GM19395 (cell line): Measurements from ENCODE around the gene SPINK4.
A peak's percentile ranks its signal among the peaks of the same experiment; 100 is the strongest.

Source experiments
- ATAC-seq: cut with Tn5 transposase; IDR thresholded peaks from one replicate; pipeline ENCODE4 v1.9.1; 2021; ENCODE audit warnings: mild to moderate bottlenecking, moderate library complexity; ENCODE audit not compliant: unreplicated experiment

Gene SPINK4, protein sequence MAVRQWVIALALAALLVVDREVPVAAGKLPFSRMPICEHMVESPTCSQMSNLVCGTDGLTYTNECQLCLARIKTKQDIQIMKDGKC

DNA sequence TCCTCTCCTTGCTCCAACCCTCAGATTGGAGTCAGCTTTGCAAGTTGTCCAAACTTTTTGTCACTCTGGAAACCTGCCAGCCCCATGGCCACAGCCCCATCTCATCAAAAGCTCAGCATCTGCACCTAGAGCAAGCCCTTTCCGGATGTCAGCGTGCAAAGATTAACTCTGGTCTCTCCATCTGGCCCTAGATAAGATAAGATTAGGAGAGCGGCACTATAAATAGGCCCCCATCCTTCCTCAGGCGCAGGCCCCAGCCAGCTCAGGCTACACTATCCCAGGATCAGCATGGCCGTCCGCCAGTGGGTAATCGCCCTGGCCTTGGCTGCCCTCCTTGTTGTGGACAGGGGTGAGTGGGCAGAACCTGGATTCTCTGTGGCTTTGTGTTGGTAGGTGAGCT is at the start of gene SPINK4:
SPINK4 (plus strand) TSS at position 247 of the 400 bp plus-strand sequence; CDS start at position 289, 42 bp downstream.
- ATAC-seq: no peak

DNA sequence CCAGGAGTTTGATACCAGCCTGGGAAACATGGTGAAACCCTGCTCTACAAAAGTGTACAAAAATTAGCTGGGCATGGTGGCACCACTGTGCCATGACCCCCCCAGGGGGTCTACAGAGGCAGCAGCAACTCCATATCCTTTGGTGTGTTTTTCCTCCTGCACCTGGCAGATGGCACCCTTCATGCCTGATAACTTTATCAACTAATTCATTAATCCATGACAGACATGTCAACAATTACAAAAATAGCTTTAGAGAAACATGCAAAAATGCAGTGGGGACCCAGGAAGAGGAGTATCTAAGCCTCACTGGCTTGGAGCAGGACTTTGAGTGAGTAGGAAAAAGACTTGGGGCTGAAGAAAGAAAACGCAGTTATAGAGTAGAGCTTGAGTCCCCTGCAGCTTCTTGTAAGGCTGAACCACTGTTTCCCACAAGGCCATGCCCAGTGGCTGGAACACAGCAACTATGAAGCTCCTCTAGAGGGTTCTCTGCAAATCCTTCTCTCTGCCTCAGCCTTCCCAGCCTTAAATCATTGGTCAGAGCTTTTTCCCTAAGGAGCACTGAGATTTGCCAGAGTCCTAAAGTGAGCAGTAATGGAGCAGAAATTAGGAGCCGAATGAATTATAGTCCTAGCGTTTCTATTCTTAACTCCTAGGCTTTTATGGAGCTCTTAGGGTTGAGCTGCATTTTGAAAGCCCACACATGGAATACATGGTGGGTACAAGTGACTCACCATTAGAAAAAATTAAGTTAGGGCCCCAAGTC is 47.3 kb upstream of the SPINK4 start:
- no peak for ATAC-seq

DNA sequence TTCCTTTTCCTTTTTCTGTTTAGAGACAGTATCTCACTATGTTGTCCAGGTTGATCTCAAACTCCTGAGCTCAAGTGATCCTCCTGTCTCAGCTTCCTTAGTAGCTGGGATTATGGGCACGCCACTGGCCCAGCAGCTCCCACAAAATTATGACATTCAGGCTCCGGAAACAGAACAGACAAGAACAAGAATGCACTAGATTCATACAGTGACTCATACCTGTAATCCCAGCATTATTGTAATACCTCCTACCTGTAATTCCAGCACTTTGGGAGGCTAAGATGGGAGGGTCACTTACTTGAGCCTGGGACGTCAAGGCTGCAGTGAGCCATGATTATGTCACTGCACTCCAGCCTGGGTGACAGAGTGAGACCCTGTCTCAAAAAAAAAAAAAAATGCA is 46.1 kb upstream of the SPINK4 start:
- no peak for ATAC-seq

DNA sequence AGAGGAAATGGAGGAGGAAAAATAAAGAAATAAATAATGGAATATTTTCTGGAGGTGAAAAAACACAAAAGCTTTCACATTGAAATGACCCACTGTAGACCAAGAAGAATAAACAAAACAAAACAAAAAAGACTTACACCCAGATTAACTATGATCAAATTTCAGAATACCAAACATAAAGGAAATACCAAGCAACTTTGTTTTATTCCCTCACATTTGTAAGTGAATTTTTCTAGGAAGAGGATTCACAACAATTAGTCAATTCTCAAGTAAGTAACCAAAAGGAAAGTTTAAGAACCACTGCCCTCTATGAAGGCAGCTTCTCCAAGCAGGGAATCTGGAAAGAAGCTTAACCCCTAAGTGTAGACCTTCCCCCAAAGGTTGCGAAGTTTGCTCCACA is 43.2 kb upstream of the SPINK4 start:
- no peak for ATAC-seq

DNA sequence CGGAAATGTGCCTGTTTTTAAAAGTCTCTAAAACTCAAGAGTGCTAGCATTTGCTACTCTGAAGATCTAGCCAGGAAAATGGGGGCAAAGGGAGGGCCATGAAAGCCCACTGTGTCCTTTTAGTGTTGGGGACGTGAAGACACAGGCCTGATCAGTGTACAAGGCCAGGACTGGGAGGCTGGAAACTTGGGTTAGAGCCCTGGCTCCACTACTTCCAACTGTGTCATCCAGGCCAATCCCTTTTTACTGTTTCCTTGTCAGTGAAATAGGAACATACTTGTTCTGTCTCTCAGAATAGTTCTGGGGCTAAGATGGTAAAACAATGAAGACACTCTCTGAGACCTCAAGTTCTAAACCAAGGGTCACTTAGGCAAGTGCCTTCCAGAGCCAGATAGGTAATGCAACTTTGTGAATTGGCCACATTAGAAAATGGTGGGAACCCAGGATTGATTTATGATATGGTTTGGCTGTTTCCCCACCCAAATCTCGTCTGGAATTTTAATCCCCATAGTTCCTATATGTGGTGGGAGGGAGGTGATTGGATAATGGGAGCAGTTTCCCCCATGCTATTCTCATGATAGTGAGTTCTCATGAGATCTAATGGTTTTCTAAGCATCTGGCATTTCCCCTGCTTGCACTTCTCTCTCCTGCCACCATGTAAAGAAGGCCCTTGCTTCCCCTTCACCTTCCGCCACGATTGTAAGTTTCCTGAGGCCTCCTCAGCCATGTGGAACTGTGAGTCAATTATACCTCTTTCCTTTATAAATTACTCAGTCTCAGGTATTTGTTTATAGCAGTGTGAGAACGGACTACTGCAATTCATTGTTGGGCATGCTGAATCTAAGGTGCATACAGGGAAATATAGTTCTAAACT is 42.5 kb upstream of the SPINK4 start:
- no peak for ATAC-seq

DNA sequence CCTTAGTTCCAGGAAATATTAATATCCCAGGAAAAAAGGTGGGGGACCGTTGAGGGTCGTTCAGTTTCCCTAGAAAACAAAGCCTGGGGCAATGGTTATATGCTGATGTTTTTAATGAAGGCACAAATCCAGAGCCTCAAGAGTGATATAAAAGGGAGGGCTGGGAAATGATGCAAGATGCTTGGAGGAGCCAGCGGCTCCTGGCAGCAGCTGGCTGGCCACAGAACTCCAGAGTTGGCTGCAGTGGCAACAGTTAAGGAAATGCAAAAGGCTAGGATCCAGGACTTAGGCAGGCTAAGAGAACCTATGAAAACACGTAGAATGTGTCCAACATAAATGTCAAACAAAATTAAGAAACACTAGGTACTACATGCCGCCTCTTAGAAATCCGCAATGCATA is 41.8 kb upstream of the SPINK4 start:
- no peak for ATAC-seq

DNA sequence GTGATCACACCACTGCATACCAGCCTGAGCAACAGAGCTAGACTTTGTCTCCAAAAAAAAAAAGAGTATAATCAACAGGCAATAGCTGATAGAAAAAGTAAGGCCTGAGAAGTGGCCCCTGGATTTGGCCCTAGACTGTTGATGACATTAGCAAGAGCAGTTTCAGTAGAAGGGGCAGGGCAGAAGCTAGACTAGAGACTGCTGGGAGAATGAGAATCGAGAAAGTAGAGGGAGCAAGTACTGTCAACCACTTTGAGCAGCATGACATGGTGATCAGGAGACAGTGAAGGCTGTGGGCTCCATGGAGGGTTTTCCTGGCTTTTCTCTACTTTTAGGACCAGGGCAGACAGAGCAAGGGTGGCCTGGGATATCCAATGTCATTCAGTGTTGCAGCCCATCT is 37.9 kb upstream of the SPINK4 start:
- ATAC-seq: peak; percentile 71

DNA sequence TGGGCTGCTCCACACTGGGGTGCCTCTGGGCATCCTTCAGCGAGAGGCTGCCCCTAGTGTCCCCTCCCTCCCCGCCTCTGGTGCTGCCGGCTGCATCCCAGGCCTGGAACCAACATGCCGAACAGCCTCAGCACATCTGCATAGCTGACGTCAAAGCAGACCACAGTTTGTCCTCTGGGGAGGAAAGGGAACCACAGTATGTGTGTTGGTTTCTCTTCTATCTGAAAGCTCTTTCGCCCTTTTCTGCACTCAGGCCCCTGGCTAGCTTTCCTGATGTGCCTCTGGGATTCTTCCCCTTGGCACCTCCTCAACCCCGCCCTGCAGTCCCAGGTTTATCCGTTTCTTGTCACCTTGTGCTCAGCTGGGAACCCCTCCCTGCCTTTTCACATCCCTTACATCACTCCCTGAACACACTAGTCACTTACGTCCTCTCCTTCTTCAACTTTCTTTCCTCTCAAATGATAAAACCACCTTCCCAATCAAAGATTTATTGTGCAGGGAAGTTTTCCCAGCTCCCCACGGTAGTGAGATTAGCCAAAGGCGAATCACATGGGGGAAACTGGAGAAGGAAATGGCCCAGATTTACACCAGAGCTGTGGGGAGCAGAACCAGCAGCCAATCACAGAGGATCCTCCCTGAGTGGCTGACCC is 37.3 kb upstream of the SPINK4 start:
- peak; percentile 99 for ATAC-seq

DNA sequence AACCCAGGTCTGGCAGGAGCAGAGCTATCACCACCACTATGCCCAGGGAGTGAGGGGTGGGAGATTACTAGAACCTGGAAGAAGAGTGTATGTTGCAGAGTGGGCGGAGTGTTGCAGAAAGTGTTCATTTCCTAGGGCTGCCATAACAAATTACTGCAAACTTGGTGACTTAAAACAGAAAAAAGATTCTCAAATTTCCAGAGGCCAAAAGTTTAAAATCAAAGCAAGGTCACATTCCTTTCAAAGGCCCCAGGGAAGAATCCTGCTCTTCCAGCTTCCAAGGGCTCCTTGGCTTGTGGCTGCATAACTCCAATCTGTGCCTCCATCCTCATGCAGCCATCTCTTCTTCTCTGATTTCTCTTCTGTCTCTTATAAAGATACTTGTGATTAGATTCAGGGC is 30.6 kb upstream of the SPINK4 start:
- no peak for ATAC-seq

DNA sequence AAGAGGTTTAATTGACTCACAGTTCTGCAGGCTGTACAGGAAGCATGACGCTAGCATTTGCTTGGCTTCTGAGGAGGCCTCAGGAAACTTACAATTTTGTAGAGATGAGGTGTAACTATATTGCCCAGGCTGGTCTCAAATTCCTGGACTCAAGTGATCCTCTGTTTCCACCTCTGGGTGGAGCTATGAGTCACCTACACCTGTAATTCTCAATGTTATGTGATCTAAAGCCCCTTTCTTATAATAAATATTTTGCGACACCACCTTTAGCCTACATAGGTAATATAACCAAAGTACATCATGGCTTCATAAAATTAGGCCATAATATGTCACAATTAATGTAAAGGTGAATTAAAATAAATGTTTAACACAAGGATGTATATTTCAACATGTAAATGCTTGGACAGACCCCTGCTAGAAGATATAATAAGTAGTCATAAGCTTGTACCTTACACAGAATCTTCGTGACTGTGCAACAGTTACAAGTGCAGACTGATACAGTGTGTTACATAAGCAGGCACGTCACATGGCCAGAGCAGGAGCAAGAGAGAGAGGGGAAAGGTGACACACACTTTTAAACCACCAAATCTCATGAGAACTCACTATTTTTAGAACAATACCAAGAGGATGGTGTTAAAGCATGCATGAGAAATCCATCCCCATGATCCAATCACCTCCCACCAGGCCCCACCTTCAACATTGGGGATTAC is 29.8 kb upstream of the SPINK4 start:
- ATAC-seq: no peak

DNA sequence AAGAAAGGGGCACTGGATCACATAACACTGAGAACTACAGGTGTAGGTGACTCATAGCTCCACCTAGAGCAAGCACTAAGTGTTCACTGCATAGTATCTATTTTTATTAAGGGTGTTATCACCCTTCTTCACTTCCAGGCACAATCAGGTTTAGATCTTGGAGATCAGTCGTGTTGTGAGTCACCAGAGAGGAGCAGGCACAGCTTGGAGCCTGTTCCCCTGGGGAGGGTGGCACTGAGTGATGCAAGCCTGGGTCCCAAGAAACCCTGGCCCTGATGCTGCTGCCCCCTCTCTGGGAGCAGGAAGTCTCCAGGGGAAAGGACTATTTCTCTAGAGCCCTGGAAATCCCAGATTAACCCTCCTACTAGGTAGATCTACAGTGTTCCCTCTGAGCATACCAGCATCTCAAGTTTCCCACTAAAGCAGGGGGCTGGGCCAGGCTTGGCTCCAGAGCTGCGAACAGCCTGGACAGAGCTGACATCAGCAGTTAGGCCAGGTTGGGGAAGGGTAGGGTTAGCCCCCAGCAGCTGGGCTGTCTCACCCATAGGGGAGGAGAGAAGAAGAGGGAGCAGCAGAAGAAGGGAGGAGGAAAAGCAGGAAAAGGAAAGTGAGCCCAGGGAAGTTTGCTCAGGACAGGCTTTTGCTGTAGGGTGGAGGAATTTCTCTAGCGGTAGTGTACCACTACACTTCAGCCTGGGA is 28.1 kb upstream of the SPINK4 start:
- ATAC-seq: no peak

DNA sequence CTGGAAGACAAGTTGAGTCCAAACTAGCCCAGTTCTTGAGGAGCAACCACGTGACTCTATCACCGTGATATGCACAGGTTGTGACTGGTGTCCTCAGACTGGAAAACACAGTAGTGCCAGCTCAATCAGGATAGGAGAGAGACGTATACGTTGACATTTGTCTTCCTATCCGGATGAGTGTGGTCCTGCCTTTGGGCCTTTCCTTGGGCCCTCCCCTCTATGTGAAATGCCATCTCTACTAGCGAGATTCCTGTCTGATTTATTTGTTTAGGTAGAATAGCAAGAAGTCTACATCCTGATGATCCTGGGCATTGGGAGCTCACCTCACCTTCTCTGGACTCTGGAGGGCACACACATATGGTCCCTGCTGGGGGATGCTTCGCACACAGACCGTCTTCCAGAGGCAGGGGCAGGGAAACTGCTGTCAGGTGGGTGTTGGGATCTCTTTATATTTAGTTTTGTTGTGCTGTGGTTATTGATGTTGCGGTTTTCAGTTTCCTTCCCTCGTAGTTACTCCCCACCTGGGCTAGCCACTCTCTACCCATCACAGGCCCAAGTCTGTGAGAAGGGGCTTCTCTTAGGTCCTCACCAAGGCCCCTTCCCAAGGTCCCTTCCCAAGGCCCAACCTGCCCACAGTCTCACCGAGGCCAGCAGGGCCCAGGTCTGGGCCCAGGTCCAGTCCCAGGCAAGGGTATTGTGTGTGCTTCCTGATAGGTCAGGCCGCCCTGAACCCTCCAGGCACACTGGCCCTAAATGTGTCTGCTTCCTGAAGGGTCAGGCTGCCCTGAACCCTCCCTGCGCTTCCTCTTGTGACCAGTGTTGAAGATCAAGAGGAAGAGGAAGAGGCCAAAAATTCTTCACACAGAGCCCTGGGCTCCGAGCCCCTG is 19.0 kb upstream of the SPINK4 start:
- peak; percentile 54 for ATAC-seq

DNA sequence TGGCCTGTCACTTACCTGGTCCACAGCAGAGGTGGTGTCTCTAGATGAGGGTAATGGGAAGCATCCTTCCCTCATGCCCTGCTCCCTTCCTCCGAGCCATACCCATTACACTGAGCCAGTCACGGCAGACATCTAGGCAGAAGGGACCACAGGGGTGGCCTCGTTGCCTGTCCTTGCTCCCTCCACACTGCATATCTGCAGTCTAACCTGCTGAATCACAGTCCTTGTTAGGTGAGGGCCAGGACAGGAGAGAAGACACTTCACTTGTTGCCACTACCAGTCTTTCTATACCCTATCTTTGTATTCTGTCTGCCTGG is 18.4 kb upstream of the SPINK4 start:
- ATAC-seq: no peak

DNA sequence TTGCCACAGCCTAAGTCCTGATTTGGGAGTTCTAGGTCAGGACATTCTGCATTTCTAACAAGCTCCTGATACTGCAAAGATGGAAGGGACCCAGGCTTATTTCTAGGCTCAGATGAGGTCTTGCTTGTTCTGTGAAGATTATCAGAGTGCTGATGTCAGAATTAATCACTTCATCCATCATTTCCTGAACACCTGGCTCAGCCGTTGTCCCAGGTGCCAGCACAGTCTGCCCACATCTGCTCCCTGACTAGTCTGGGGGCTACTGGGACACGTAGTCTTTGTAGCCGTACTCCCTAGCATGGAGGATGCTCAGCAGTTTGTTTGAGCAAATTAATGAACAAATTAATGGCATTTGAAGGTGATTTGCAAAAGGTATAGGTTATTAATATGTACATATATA is 17.9 kb upstream of the SPINK4 start:
- ATAC-seq: no peak

DNA sequence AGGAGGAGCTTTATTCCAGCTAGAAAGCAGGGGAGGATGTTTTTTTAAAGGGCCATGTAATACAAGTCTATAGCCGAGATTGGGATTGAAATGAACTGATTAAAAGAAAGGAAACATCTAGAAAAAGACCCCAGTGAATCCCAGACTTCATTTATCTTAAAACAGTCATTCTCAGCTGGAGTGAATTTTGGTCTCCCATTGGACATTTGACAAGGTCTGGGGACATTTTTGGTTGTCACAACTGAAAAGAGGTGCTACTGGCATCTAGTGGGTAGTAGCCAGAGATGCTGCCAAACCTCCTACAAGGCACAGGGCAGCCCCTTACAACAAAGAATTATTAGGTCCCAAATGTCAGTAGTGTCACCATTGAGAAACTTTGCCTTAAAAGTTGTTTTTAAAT is 16.3 kb upstream of the SPINK4 start:
- no peak for ATAC-seq

DNA sequence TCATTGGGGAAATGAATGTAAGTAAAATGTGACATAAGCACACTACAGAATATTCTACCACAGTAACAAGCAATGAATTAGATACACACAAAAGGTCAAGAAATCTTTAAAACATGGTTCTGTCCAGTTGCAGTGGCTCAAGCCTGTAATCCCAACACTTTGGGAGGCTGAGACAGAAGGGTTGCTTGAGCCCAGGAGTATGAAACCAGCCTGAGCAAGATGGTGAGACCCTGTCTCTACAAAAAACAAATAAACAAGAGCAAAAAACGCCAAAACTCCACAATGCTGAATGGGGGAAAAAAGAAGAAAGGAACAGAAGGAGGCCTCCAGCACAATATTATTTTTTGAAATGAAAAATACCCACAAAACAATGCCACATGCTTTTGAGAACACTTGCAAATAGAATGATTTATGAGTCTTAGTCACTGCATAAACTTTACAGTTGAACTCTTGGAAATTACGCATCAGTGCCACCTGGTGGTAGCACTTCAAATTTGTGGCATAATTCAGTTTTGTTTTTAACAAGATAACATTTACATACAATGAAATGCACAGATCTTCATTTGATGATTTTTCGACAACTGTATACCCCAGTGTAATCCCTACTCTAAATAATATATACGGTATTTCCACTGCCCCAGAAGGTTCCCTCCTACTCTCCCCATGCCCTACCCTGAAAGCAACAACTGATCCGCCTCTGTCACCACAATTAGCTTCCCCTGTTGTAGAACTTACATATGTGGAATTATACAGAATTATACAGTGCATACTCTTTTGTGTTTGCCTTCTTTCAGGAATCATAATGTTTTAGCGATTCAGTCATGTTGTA is 14.4 kb upstream of the SPINK4 start:
- no peak for ATAC-seq

DNA sequence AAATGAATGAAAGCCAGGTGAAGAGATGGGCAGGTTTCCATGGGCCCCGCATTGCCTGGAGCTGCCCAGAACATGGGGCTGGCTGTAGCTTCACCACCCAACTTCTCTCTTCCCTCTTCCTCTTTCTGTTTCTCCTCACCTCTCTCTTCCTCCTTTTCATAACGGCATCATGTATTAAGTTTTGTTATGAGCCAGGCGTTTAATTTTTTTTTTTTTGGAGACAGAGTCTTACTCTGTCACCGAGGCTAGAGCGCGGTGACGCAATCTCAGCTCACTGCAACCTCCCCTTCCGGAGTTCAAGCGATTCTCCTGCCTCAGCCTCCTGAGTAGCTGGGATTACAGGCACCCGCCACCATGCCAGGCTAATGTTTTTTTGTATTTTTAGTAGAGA is 13.0 kb upstream of the SPINK4 start:
- peak; percentile 68 for ATAC-seq

DNA sequence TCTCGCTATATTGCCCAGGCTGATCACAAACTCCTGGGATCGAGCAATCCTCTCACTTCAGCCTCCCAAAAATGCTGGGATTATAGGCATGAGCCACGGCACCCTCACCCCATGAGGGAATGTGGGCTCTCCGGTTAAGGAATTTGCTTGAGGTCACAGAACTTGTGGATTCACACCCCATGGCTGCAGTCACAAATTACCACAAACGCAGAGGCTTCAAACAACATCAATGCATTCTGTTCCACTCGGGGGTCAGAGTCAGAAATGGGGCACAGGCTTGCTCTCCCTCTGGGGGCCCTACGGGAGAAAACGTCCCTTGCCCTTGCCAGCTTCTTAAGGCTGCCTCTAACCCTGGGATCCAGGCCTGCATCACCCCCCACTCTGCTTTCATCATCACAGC is 12.2 kb upstream of the SPINK4 start:
- ATAC-seq: no peak

DNA sequence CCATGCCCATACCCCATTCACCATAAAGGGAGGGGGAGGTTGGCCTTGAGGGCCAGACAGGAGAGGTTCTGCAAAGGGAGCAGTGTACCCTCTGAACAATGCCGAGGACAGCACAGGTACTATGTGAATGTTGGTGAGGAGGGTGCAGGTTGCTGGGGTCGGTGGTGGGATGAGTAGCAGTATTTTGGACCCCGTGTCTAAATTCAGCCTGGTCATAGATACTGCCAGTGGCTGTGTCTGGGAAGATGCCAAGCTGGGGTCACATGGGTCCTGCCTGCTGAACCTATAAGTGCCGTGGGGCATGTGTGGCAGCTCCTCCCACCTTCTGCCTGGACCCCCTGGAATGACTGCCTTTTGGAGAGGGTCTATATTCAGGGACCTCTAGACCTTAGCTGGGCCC is 11.4 kb upstream of the SPINK4 start:
- ATAC-seq: no peak
